ENCODE results near the gene PTH2R. TPM values are rescaled to one million over a fixed set of nuclear protein-coding genes. Genes with fewer than 3 reads are reported as not detected.
A peak's percentile ranks its signal among the peaks of the same experiment; 100 is the strongest.

PTH2R gene
- total RNA-seq, 1 experiment from 2014 or later: 0.48 TPM

GRCh38 chr2:208407667-208408066 is 1.1 kb downstream of the PTH2R start:
- ChIA-PET CTCF (interaction anchor here (0.7 to 3.9 kb wide), 28 partner anchors 9 to 1018 kb away, joined by 3 to 41 read pairs (median 5); partner anchors contain the start of gene MAP2), POLR2A (no interaction called here)
- Mint-ChIP-seq H3K36me3 (peaks cover 5% of the 10 kb centered on the region; the same call in 1 of the 2 replicates), H3K27me3 (ENCODE audit: low read depth) (peaks cover 43% of the 10 kb centered on the region), H3K4me1 (peaks cover 8% of the 10 kb centered on the region), H3K9me3 (peaks cover 7% of the 10 kb centered on the region), H3K27ac (no peak overlapping the region), H3K4me3 (peak overlapping the region; percentile 67)
- TF ChIP-seq ATF6 (CRISPR knock-in tag; IDR thresholded peaks at IDR 0.05): no peak
- no peak for TF ChIP-seq ZNF219 (CRISPR knock-in tag; IDR thresholded peaks at IDR 0.05; ENCODE audit: borderline replicate concordance)
- peak; percentile 33; the same call in 1 of the 2 replicates for TF ChIP-seq CTCF (IDR thresholded peaks at IDR 0.05)
- no peak for TF ChIP-seq CREM (CRISPR knock-in tag; IDR thresholded peaks at IDR 0.05)
- TF ChIP-seq ZNF317 (CRISPR knock-in tag; IDR thresholded peaks at IDR 0.05; ENCODE audit: borderline replicate concordance, low read depth): no peak
- DNase-seq (ENCODE audit: low spot score): peak; percentile 20
- peak; percentile 56 for ATAC-seq

GRCh38 chr2:208413931-208414330 is 7.3 kb downstream of the PTH2R start:
- TF ChIP-seq STAT6 (CRISPR knock-in tag; conservative IDR thresholded peaks at IDR 0.05; ENCODE audit: low read depth) (no peak), HMGA2 (CRISPR knock-in tag; IDR thresholded peaks at IDR 0.05) (no peak), FOXP1 (CRISPR knock-in tag; IDR thresholded peaks at IDR 0.05; ENCODE audit: borderline replicate concordance) (no peak), RELA (CRISPR knock-in tag; IDR thresholded peaks at IDR 0.05; ENCODE audit: borderline replicate concordance) (no peak), ZNF219 (CRISPR knock-in tag; IDR thresholded peaks at IDR 0.05; ENCODE audit: borderline replicate concordance) (no peak), GTF2I (CRISPR knock-in tag; conservative IDR thresholded peaks at IDR 0.05) (no peak), SMAD4 (CRISPR knock-in tag; IDR thresholded peaks at IDR 0.05) (no peak), CREB1 (CRISPR knock-in tag; IDR thresholded peaks at IDR 0.05) (no peak), NFE2L1 (CRISPR knock-in tag; IDR thresholded peaks at IDR 0.05) (no peak), ZBTB21 (CRISPR knock-in tag; IDR thresholded peaks at IDR 0.05; ENCODE audit: borderline replicate concordance) (no peak), NR1H2 (CRISPR knock-in tag; IDR thresholded peaks at IDR 0.05) (no peak), CTCF (IDR thresholded peaks at IDR 0.05) (no peak), ATF1 (CRISPR knock-in tag; IDR thresholded peaks at IDR 0.05) (no peak), GABPB1 (CRISPR knock-in tag; IDR thresholded peaks at IDR 0.05) (no peak)
- ChIA-PET POLR2A (no interaction called here), CTCF (no interaction called here)
- no peaks in the 10 kb centered on the region for H3K4me1 Mint-ChIP-seq
- H3K4me3 Mint-ChIP-seq: no peak overlapping the region
- no peaks in the 10 kb centered on the region; the same call in 1 of the 2 replicates for H3K27me3 Mint-ChIP-seq (ENCODE audit: low read depth)
- no peak for ATAC-seq
- H3K36me3 Mint-ChIP-seq: peaks cover 16% of the 10 kb centered on the region
- H3K9me3 Mint-ChIP-seq: peaks cover 45% of the 10 kb centered on the region
- no peak overlapping the region for H3K27ac Mint-ChIP-seq
- DNase-seq (ENCODE audit: low spot score): no peak
